Epithelial cell of proximal tubule (primary cell): Measurements from ENCODE around the gene F2RL3. TPM values are rescaled to one million over a fixed set of nuclear protein-coding genes. Genes with fewer than 3 reads are reported as not detected.

Source experiments
- DNase-seq: peaks from one replicate; pipeline ENCODE4 v3.0.0-alpha.2; 2011; ENCODE audit warnings: low read depth
- H3K4me3 ChIP-seq: 2 replicates; pipeline ENCODE4 v1.5.1; 2011; ENCODE audit warnings: low read depth, mild to moderate bottlenecking, low read length
- total RNA-seq: library from RNA; depleted of rRNA; stranded (reverse); fragments of >200 nt; gene quantifications from 2 replicates; pipeline ENCODE4 v1.2.3, GENCODE V29; 2015
- TF ChIP-seq, protein P1 (sequence below): conservative IDR thresholded peaks from 2 replicates; pipeline ENCODE4 v1.5.1; 2012; ENCODE audit warnings: low read depth, mild to moderate bottlenecking, low read length

The F2RL3 gene
- total RNA-seq, 1 donor from 2014 or later, result not detected

DNA sequence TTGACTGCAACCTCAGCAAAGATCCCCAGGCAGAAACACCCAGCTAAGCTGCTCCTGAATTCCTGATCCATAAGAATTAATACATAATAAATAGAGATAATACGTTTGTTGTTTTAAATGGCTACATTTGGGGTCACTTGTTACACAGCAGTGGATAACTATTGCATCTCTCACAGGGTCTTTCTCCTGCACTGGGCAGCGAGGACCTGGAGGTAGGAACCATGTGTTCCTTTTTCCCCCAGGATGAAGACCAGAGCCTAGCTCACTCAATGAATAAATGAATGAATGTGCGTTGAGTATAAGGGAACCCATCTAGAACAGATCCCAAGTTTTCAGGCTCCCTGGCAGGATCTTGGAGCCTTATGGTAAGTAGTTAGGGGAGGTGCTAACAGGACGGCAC, 30.7 kb downstream of the F2RL3 start:
- H3K4me3 ChIP-seq, result no peak overlapping the region
- TF ChIP-seq, protein P1, sequence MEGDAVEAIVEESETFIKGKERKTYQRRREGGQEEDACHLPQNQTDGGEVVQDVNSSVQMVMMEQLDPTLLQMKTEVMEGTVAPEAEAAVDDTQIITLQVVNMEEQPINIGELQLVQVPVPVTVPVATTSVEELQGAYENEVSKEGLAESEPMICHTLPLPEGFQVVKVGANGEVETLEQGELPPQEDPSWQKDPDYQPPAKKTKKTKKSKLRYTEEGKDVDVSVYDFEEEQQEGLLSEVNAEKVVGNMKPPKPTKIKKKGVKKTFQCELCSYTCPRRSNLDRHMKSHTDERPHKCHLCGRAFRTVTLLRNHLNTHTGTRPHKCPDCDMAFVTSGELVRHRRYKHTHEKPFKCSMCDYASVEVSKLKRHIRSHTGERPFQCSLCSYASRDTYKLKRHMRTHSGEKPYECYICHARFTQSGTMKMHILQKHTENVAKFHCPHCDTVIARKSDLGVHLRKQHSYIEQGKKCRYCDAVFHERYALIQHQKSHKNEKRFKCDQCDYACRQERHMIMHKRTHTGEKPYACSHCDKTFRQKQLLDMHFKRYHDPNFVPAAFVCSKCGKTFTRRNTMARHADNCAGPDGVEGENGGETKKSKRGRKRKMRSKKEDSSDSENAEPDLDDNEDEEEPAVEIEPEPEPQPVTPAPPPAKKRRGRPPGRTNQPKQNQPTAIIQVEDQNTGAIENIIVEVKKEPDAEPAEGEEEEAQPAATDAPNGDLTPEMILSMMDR, result no peak
- no peak for DNase-seq

- no peak overlapping the region for H3K4me3 ChIP-seq
- TF ChIP-seq, protein P1, result no peak
- DNase-seq, result no peak
Measured at GRCh38 chr19:16920816-16921529, 32.2 kb downstream of the F2RL3 start.

GRCh38 chr19:16921766-16922591, 33.2 kb downstream of the F2RL3 start:
- TF ChIP-seq, protein P1, result no peak
- no peak for DNase-seq
- no peak overlapping the region for H3K4me3 ChIP-seq

DNA sequence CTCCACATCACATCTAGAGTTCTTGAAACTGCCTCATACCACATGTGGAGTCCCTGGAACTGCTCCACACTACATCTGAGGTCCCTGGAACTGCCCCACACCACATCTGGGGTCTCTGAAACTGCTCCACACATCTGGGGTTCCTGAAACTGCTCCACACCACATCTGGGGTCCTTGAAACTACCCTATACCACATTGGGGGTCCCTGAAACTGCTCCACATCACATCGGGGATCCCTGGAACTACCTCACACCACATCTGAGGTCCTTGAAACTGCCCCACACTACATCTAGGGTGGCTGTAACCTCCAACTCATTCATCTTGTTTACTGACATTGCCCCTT, 33.8 kb downstream of the F2RL3 start:
- TF ChIP-seq, protein P1, result no peak
- DNase-seq, result no peak
- no peak overlapping the region for H3K4me3 ChIP-seq

DNA sequence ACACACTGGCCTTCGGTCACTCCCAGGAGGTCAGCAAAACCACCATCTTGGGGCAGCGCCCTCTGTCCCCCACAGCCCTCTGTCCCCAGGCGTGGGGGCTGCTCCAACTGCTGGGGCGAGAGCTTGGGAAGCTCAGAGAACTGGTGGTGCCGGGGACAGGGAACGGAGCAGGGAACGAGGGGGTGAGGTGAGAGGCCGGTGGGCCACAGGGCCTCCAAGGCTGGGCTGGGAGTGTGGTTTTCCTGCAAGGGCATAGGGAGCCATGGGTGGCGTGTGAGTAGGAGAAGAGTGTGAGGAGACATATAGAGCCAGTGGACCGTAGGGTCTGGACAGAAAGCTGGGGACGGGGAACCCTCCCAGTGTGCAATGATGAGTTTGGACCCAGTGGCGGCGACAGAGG, 34.1 kb downstream of the F2RL3 start:
- DNase-seq, result no peak
- TF ChIP-seq, protein P1, result no peak
- no peak overlapping the region for H3K4me3 ChIP-seq

DNA sequence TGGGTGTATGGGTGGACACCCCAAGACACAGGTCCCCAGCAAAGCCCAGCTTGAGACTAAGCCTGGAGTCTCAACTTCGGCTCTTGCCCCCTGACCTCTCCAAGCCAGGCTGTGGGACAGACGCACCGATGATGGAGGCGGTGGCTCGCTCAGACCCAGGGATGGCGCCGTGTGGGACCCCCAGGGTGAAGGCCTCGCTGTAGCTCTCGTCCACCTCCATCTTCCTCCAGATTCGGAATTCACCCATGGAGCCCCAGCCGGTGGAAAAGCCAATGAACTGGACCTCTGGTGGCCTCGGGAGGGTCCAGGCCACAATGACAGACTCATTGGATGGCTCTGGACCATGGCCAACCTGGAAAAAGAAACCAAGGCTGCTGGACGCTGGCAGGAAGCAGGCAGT, 39.1 kb downstream of the F2RL3 start:
- H3K4me3 ChIP-seq, result no peak overlapping the region
- TF ChIP-seq, protein P1, result no peak
- DNase-seq, result no peak
